ENCODE data around the gene MGLL. TPM values are rescaled to one million over a fixed set of nuclear protein-coding genes. Genes with fewer than 3 reads are reported as not detected.

The MGLL gene
- total RNA-seq, 1 donor from 2014 or later = 0.97 TPM

GRCh38 chr3:127789051-127789450 lies 33.3 kb downstream of the MGLL start:
- no peak for DNase-seq (ENCODE audit: low spot score)
- H3K27ac Mint-ChIP-seq (ENCODE audit: unreplicated experiment) = no peak overlapping the region
- no peaks in the 10 kb centered on the region for H3K36me3 Mint-ChIP-seq (ENCODE audit: low read depth, unreplicated experiment)
- peaks cover 8% of the 10 kb centered on the region for H3K27me3 Mint-ChIP-seq (ENCODE audit: unreplicated experiment)
- no peak for TF ChIP-seq CTCF (IDR thresholded peaks at IDR 0.05; ENCODE audit: unreplicated experiment)
- no peak overlapping the region for H3K4me3 Mint-ChIP-seq (ENCODE audit: unreplicated experiment)
- H3K4me1 Mint-ChIP-seq (ENCODE audit: unreplicated experiment) = peaks cover 12% of the 10 kb centered on the region
- no peaks in the 10 kb centered on the region for H3K9me3 Mint-ChIP-seq (ENCODE audit: unreplicated experiment)

- no peak overlapping the region for H3K4me3 Mint-ChIP-seq (ENCODE audit: unreplicated experiment)
- no peak for DNase-seq (ENCODE audit: low spot score)
- no peak overlapping the region for H3K27ac Mint-ChIP-seq (ENCODE audit: unreplicated experiment)
- no peaks in the 10 kb centered on the region for H3K36me3 Mint-ChIP-seq (ENCODE audit: low read depth, unreplicated experiment)
- no peak for TF ChIP-seq CTCF (IDR thresholded peaks at IDR 0.05; ENCODE audit: unreplicated experiment)
- peaks cover 8% of the 10 kb centered on the region for H3K27me3 Mint-ChIP-seq (ENCODE audit: unreplicated experiment)
- peaks cover 16% of the 10 kb centered on the region for H3K4me1 Mint-ChIP-seq (ENCODE audit: unreplicated experiment)
- no peaks in the 10 kb centered on the region for H3K9me3 Mint-ChIP-seq (ENCODE audit: unreplicated experiment)
Observed at GRCh38 chr3:127788451-127788909, 33.8 kb downstream of the MGLL start.

GRCh38 chr3:127787571-127788365 lies 34.5 kb downstream of the MGLL start:
- Mint-ChIP-seq H3K36me3 (ENCODE audit: low read depth, unreplicated experiment) (no peaks in the 10 kb centered on the region), H3K4me3 (ENCODE audit: unreplicated experiment) (no peak overlapping the region), H3K27me3 (ENCODE audit: unreplicated experiment) (peaks cover 11% of the 10 kb centered on the region), H3K4me1 (ENCODE audit: unreplicated experiment) (peaks cover 20% of the 10 kb centered on the region), H3K9me3 (ENCODE audit: unreplicated experiment) (no peaks in the 10 kb centered on the region), H3K27ac (ENCODE audit: unreplicated experiment) (no peak overlapping the region)
- no peak for DNase-seq (ENCODE audit: low spot score)
- TF ChIP-seq CTCF (IDR thresholded peaks at IDR 0.05; ENCODE audit: unreplicated experiment) = no peak

- Mint-ChIP-seq H3K27ac (ENCODE audit: unreplicated experiment) (no peak overlapping the region), H3K4me1 (ENCODE audit: unreplicated experiment) (peaks cover 20% of the 10 kb centered on the region)
Observed at GRCh38 chr3:127787071-127787490, 35.2 kb downstream of the MGLL start.

More at GRCh38 chr3:127787071-127787490, 35.2 kb downstream of the MGLL start:
- no peaks in the 10 kb centered on the region for H3K9me3 Mint-ChIP-seq (ENCODE audit: unreplicated experiment)
- TF ChIP-seq CTCF (IDR thresholded peaks at IDR 0.05; ENCODE audit: unreplicated experiment) = no peak
- no peak for DNase-seq (ENCODE audit: low spot score)
- peaks cover 11% of the 10 kb centered on the region for H3K27me3 Mint-ChIP-seq (ENCODE audit: unreplicated experiment)
- H3K36me3 Mint-ChIP-seq (ENCODE audit: low read depth, unreplicated experiment) = no peaks in the 10 kb centered on the region
- H3K4me3 Mint-ChIP-seq (ENCODE audit: unreplicated experiment) = no peak overlapping the region
